Measurements from ENCODE around the gene RASA4B. TPM values are rescaled to one million over a fixed set of nuclear protein-coding genes. Genes with fewer than 3 reads are reported as not detected.
"Not testable (repeated sequence)": the region's sequence is repeated elsewhere in the genome, so short reads cannot be mapped to it uniquely, and the experiment has no call there.

Gene RASA4B
- polyA plus RNA-seq, 1 donor from 2014 or later: 7.4 TPM

DNA sequence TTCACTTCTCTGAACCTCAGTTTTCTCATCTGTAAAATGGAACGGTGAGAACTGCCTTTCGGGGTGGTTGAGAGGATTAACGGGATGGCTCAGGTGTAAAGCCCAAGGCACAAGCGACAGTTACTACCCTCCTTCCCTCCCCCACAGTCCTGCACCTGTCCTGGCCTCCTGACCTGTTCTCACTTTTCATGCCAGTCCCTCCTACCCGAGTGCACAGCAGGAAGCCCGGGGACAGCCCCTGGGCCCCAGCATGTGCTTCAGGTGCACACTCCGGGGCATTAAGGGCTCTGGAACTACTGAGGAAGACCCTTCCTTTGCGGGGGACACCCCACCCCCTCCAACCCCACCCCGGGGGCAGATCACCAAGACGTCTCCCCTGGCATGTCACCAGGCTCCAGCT, 626 bp downstream of the RASA4B start:
- H3K27ac Mint-ChIP-seq, H3K4me3 Mint-ChIP-seq, H3K4me1 Mint-ChIP-seq, H3K36me3 Mint-ChIP-seq, H3K27me3 Mint-ChIP-seq, H3K9me3 Mint-ChIP-seq: not testable (repeated sequence)

DNA sequence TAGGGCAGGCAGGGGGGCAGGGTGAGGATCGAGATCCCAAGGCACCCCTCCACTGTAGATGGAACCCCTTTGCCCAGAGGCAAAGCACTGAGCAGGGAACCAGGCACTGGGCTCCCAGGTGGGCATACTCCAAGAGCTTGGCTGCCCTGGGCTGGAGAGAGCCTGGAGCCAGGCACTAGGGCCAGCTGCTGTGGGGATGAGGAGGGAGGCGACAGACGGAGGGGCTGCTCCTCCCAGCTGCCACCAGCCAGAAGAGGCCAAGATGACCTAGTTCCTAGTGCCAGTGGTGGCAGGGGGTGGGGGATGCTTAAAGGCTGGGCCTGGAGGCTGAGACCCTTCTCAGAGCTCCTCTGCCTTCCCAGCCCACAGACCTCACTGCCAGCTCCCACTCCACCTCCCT, 1.7 kb downstream of the RASA4B start:
- H3K4me1 Mint-ChIP-seq, H3K4me3 Mint-ChIP-seq, H3K27me3 Mint-ChIP-seq, H3K36me3 Mint-ChIP-seq, H3K9me3 Mint-ChIP-seq, H3K27ac Mint-ChIP-seq: not testable (repeated sequence)

DNA sequence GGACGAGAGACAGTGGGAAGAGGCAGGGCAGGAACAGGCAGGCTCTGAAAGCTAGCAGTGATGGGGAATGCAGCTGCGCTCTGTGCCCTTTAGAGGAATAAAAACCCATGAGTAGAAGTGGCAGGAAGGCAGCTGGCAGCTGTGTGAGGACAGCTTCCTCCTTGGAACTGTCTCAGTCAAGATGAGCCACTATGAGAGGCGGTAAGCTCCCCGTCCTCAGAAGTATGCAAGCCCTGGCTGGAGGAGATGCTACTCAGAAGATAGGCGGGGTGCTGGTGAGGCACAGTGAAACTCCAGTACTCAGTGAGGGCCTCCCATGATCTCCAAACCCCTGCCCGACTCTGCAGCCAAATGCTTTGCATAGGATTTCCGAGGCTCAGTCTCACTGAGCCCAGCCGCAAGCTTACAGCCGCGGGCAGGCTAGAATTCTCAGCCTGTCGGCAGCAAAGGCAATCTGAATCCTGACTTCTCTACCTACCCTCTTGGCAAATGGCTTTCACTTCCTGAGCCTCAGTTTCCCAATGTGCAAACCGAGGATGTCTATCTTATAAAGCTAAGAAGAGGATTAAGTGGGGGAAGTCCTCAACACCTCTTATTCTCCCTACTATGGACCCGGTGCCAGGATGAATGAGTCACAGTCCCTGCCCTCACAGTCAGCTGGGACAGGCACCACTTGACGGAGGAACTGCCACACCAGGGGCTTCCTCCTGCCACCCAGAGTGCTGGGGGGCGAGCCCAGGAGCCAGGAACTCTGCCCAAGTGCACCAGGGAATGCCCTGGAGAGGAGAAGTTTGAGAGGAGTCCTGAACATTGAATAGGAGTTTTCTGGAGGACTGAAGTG, 2.5 kb downstream of the RASA4B start:
- H3K4me3 Mint-ChIP-seq, H3K27me3 Mint-ChIP-seq, H3K36me3 Mint-ChIP-seq, H3K27ac Mint-ChIP-seq, H3K4me1 Mint-ChIP-seq, H3K9me3 Mint-ChIP-seq: not testable (repeated sequence)

DNA sequence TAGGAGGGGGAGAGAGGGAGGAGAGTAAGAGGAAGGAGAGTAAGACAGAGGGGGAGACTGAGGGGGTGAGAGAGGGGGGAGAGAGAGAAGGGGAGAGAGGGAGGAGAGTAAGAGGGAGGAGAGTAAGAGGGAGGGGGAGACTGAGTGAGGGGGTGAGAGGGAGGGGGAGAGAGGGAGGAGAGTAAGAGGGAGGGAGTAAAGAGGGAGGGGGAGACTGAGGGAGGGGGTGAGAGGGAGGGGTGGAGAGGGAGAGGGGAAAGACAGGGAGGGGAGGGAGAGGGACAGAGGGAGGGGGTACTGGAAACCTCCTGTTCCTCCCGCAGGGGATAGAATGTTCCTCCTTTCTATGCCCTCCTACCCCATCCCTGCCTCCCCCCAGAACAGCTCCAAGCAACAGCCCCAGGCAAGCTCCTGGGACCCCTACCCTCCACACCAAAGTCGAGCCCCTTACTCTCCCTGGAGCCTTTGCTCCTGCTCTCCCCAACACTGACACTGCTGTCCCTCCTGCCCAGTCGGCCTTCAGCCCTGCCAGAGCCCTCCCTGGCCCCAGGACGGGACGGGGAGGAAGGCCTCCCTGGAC, 4.8 kb downstream of the RASA4B start:
- not testable (repeated sequence) for H3K36me3 Mint-ChIP-seq, H3K27me3 Mint-ChIP-seq, H3K9me3 Mint-ChIP-seq, H3K27ac Mint-ChIP-seq, H3K4me1 Mint-ChIP-seq
- peak overlapping the region in 1 of 4 donors; percentile 65 for H3K4me3 Mint-ChIP-seq

DNA sequence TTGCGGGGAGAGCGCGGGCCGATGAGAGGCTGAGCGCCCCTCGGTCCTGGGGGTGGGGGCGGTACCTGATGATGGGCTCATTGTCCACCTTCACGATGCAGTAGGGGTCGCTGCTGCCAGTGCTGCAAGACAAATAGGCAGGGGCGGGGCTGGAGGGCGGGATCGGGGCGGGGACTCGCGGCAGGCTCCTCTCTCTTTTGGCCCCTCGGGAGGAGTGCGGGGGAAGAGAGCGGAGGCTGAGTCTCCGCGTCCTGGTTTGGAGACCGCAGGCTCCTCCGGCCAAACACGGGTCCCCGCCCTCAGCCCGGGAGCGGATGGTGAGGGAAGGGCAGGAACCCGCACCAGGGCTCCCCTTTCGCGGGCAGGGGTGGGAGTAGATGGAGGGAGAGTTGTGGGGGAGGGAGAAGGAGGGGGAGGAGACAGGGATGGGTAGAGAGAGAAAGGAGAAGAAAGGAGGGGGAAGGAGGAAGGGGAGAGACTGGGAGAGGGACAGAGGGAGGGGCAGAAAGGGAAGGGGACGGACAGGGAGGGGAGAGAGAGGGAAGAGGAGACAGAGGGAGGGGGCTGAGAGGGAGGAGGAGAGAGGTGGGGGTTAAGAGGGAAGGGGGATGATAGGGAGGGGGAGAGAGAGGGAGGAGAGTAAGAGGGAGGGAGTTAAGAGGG, 5.6 kb downstream of the RASA4B start:
- not testable (repeated sequence) for H3K4me3 Mint-ChIP-seq, H3K36me3 Mint-ChIP-seq, H3K27ac Mint-ChIP-seq, H3K4me1 Mint-ChIP-seq, H3K27me3 Mint-ChIP-seq, H3K9me3 Mint-ChIP-seq

DNA sequence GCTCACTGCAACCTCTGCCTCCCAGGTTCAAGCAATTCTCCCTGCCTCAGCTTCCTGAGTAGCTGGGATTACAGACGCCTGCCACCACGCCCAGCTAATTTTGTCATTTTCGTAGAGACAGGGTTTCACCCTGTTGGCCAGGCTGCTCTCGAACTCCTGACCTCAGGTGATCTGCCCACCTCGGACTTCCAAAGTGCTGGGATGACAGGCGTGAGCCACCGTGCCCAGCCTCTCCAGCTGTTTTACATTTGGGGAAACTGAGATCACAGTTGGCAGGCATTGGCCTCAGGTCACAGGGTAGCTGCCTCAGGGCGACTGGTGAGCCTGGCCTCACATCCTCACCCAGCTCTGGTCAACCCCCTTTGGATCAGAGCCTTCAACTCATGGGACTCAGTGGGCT, 7.0 kb downstream of the RASA4B start:
- H3K36me3 Mint-ChIP-seq, H3K27ac Mint-ChIP-seq, H3K9me3 Mint-ChIP-seq, H3K4me1 Mint-ChIP-seq, H3K4me3 Mint-ChIP-seq, H3K27me3 Mint-ChIP-seq: not testable (repeated sequence)

DNA sequence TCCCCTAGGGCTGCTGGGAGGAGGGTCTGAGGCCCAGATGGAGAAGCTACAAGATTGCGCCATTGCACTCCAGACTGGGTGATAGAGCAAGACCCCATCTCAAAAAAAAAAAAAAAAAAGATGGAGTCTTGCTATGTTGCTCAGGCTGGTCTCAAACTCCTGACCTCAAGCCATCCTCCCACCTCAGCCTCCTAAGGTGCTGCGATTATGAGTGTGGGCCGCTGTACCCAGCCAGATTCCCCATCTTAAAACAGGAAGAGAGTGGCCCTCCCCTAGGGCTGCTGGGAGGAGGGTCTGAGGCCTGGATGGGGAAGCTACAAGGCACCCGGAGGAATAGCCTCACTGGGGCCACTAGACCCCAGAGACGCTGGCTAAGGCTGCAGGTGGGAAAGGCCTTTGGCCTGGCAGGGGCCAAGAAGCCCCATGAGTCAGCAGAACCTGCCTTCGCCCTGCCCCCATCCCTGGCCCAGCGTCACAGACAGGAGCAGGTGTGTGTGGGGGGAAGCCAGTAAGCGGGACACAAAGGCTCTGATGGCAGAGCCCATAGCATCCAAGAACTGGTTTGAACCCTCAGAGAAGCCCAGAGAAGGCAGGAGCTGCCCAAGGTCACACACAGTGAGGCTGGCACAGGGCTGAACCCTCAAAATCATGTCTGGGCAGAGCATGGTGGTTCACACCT, 10.0 kb downstream of the RASA4B start:
- not testable (repeated sequence) for H3K27ac Mint-ChIP-seq, H3K4me3 Mint-ChIP-seq, H3K9me3 Mint-ChIP-seq, H3K27me3 Mint-ChIP-seq, H3K4me1 Mint-ChIP-seq, H3K36me3 Mint-ChIP-seq

DNA sequence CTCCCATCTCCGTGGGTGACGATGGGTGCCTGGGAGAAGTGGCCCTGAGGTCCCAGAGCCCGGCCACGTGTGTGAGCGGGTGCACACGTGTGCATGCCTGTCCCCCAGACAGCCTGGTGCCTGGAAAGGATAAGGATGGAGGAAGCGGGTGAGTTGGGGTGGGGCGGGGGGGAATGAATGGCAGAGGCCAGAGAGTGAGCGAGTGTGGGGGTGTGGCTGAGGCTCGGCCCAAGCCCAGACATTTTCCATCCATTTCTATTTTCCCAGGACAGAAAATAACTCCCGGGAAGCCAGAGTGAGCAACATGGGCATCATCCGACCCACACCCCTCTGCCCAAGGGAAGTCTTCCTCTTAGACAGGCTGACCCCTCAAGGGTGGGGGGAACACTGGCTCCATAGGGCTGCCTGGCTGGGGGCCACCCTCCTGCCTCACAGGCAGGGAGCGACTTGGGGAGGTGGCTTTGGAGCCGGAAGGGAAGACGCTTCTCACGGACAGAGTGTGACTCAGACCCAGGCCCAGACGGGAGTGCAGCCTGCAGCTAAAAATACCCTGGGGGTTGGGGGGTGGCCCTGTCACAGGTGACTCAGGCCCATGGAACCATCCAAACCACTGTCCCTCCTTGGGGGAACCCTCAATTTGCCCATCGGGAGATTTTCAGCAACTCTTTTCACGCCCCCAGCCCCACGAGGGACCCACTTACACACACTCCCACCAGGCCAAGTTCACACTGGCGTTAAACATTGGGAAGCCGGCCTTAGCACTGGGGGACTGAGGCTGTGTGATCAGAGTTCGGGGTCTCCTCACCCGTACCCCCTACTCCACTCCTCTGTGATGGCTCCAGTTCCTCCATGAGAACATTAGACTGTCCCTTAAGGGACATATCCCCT, 12.0 kb downstream of the RASA4B start:
- not testable (repeated sequence) for H3K9me3 Mint-ChIP-seq, H3K27me3 Mint-ChIP-seq, H3K4me3 Mint-ChIP-seq, H3K36me3 Mint-ChIP-seq, H3K27ac Mint-ChIP-seq, H3K4me1 Mint-ChIP-seq

DNA sequence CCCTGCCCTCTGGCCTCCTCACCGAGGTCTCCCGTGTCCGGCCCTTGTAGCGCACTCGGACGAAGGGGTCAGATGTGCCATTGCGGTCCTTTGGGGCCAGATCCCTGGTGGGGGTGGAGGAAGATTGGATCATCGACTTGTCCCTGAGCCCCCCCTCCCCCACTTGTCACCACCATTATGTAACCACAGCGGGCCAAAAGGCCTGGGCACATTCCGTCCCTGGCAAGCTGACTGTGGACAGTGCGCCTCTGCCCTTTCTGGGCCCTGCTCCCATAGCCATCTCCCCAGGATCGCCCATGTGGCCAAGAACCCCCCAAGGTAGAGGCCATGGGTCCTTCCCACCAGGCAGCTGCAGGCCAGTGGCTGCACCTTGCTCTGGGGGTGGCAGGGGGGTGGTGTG, 14.4 kb downstream of the RASA4B start:
- H3K27me3 Mint-ChIP-seq, H3K36me3 Mint-ChIP-seq, H3K27ac Mint-ChIP-seq, H3K9me3 Mint-ChIP-seq, H3K4me1 Mint-ChIP-seq, H3K4me3 Mint-ChIP-seq: not testable (repeated sequence)

DNA sequence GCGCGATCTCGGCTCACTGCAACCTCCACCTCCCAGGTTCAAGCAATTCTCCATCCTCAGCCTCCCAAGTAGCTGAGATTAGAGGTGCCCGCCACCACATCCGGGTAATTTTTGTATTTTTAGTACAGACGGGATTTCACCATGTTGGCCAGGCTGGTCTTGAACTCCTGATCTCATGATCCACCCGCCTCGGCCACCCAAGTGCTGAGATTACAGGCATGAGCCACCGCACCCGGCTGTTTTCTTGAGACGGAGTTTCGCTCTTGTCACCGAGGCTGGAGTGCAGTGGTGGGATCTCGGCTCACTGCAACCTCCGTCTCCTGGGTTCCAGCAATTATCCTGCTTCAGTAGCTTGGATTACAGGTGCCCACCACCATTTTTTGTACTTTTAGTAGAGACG, 19.3 kb downstream of the RASA4B start:
- H3K36me3 Mint-ChIP-seq, H3K27ac Mint-ChIP-seq, H3K4me1 Mint-ChIP-seq, H3K9me3 Mint-ChIP-seq, H3K4me3 Mint-ChIP-seq, H3K27me3 Mint-ChIP-seq: not testable (repeated sequence)

DNA sequence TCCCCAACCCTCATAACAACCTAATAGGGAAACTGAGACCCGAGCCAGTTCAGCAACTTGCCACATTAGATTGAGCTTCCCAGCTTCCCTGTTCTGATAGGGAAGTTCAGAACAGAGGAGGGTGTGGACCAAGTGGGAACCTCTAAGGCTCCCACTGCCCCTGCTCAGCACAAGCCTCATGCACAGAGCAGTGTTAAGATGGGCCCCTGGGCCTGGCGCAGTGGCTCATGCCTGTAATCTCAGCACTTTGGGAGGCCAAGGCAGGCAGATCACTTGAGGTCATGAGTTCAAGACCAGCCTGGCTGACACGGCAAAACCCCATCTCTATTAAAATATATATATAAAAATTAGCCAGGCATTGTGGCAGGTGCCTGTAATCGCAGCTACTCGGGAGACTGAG, 20.3 kb downstream of the RASA4B start:
- not testable (repeated sequence) for H3K4me1 Mint-ChIP-seq, H3K9me3 Mint-ChIP-seq, H3K27me3 Mint-ChIP-seq, H3K36me3 Mint-ChIP-seq, H3K27ac Mint-ChIP-seq, H3K4me3 Mint-ChIP-seq

DNA sequence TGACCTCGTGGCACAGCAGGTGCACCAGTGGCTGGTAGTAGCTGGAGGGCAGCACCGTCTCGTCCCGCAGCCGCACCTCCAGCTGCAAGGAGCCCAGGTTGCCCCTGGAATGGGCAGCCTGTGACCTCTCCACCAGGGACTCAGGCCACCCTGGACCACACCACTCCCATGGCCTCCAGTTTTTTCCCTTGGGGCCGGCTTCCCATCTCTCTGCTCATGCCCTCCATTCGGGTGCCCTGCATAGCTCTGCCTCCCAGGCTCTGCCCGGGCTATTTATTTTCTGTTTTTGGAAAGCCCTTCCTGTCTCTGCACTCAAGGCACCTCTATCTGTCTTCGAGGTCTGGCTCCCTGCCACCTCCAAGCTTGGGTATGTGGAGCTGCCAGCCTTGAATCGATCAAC, 20.7 kb downstream of the RASA4B start:
- H3K4me3 Mint-ChIP-seq, H3K4me1 Mint-ChIP-seq, H3K36me3 Mint-ChIP-seq, H3K27me3 Mint-ChIP-seq, H3K27ac Mint-ChIP-seq, H3K9me3 Mint-ChIP-seq: not testable (repeated sequence)

DNA sequence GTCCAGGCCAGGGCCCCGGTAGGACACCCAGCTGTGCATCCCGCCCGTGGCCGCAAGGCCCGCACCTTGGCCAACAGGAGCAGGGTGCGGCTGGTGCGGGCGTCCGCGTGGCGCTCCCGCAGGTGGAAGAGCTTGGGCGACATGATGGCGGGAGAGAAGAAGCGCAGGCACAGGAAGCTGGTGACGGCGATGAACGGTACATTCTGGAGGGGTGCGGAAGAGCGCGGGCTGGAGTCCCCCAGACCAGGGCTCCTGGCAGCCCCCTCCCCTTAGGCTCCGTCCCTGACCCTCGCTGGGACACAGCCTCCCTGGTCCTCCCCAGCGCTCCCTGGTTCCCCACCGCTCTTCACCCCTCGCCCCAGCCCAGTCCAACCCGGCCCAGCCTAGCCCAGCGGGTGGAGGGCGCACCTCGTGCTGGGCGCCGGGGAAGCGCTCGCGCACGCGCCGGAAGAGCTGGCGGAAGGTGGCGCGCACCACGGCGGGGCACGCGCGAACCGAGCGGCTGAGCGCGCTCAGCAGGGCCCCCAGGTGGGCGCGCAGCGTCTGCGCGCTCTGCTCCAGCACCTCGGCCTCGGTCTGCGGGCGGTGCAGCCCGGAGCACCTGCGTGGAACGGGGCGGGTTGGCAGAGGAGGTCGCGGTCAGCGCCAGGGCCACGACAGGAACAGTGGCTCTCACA, 23.0 kb downstream of the RASA4B start:
- not testable (repeated sequence) for H3K4me1 Mint-ChIP-seq, H3K27me3 Mint-ChIP-seq, H3K36me3 Mint-ChIP-seq, H3K4me3 Mint-ChIP-seq, H3K27ac Mint-ChIP-seq, H3K9me3 Mint-ChIP-seq

DNA sequence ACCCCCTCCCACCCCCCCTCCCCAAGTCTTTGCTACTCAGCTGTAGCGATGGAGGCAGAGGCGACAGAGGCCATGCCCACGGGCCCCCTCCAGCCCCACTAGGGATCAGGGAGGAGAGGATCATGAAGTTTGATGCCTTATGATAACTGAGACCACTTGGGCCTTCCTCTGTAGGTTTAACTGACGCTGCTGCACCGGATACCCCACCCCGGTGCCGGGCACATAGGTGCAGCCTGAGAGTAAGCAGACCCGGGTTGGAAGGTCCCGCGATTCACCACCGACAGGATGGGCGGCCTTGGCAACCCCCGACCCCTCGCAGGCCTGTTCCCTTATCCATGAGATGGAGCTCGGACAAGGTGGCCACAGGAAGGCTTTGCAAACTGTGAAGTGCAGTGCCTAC, 23.6 kb downstream of the RASA4B start:
- not testable (repeated sequence) for H3K4me3 Mint-ChIP-seq, H3K4me1 Mint-ChIP-seq

More for the DNA sequence above, 23.6 kb downstream of the RASA4B start:
- not testable (repeated sequence) for H3K9me3 Mint-ChIP-seq, H3K27me3 Mint-ChIP-seq, H3K36me3 Mint-ChIP-seq, H3K27ac Mint-ChIP-seq
